Tongue (tissue), 3 donors: ENCODE results near the gene RALGAPA2. TPM values are rescaled to one million over a fixed set of nuclear protein-coding genes. Genes with fewer than 3 reads are reported as not detected.
"Not testable (repeated sequence)": the region's sequence is repeated elsewhere in the genome, so short reads cannot be mapped to it uniquely, and the experiment has no call there.

Experiments
- DNase-seq: peaks from one replicate; pipeline ENCODE4 v3.0.0-alpha.2; 2015
- small RNA-seq: library from RNA; depleted of rRNA; stranded (forward); fragments of <200 nt; gene quantifications from one replicate; pipeline ENCODE3, GENCODE V24; 2014; ENCODE audit warnings: low replicate concordance
- total RNA-seq: library from RNA; depleted of rRNA; stranded (reverse); fragments of >200 nt; gene quantifications from one replicate; pipeline ENCODE4 v1.2.3, GENCODE V29; 2014

The RALGAPA2 gene
- total RNA-seq, 1 donor from 2014 or later, result 23.1 TPM

- DNase-seq, result no peak
These were observed 345.4 kb downstream of the RALGAPA2 start for GRCh38 chr20:20366876-20367574.

GRCh38 chr20:20366551-20366875, 345.9 kb downstream of the RALGAPA2 start:
- no peak for DNase-seq

- DNase-seq, result no peak
These were observed 346.8 kb downstream of the RALGAPA2 start for GRCh38 chr20:20365480-20366161.

- DNase-seq, result no peak
These were observed 347.6 kb downstream of the RALGAPA2 start for GRCh38 chr20:20364593-20365479.

GRCh38 chr20:20363799-20364592, 348.4 kb downstream of the RALGAPA2 start:
- DNase-seq, result no peak

GRCh38 chr20:20363434-20363798, 349.0 kb downstream of the RALGAPA2 start:
- DNase-seq, result no peak

- DNase-seq, result no peak
These were observed 349.5 kb downstream of the RALGAPA2 start for GRCh38 chr20:20362774-20363433.

- DNase-seq, result peak; percentile 84
These were observed 352.0 kb downstream of the RALGAPA2 start for GRCh38 chr20:20360464-20360863.

- no peak for DNase-seq
These were observed 352.8 kb downstream of the RALGAPA2 start for GRCh38 chr20:20359628-20360027.

GRCh38 chr20:20358801-20359200, 353.6 kb downstream of the RALGAPA2 start:
- DNase-seq, result no peak

GRCh38 chr20:20355503-20355902, 356.9 kb downstream of the RALGAPA2 start:
- not testable (repeated sequence) for DNase-seq

- DNase-seq, result no peak
These were observed 358.9 kb downstream of the RALGAPA2 start for GRCh38 chr20:20353576-20353975.

GRCh38 chr20:20344476-20344875, 368.0 kb downstream of the RALGAPA2 start:
- DNase-seq, result no peak

GRCh38 chr20:20343932-20344331, 368.5 kb downstream of the RALGAPA2 start:
- no peak for DNase-seq

Small RNA genes lying within 50 kb of the gene (small RNA-seq; reads per million reads assigned to genes)
- not detected for gene EIF4E2P1
- gene RN7SL607P, result not detected
